Testis (tissue), 2 donors: Measurements from ENCODE around the gene MNX1.

ENCODE experiments used
- POLR2A ChIP-seq: fragments of 450-650 bp; IDR thresholded peaks from one replicate; pipeline ENCODE4 v1.6.1; 2017; ENCODE audit warnings: antibody characterized with exemption, mild to moderate bottlenecking, moderate library complexity
- TF ChIP-seq, protein P1 (sequence below), 3 experiments: fragments of 450-650 bp in 2 of 3; fragments of 200-600 bp in 1 of 3; sonication (generic) in 1 of 3; IDR thresholded peaks; one replicate each; pipeline ENCODE4 v1.5.1; 2016 to 2019; ENCODE audit warnings: antibody characterized with exemption in 3 of 3, mild to moderate bottlenecking in 2 of 3, moderate library complexity in 1 of 3

- no peak for TF ChIP-seq POLR2A
- TF ChIP-seq, protein P1, sequence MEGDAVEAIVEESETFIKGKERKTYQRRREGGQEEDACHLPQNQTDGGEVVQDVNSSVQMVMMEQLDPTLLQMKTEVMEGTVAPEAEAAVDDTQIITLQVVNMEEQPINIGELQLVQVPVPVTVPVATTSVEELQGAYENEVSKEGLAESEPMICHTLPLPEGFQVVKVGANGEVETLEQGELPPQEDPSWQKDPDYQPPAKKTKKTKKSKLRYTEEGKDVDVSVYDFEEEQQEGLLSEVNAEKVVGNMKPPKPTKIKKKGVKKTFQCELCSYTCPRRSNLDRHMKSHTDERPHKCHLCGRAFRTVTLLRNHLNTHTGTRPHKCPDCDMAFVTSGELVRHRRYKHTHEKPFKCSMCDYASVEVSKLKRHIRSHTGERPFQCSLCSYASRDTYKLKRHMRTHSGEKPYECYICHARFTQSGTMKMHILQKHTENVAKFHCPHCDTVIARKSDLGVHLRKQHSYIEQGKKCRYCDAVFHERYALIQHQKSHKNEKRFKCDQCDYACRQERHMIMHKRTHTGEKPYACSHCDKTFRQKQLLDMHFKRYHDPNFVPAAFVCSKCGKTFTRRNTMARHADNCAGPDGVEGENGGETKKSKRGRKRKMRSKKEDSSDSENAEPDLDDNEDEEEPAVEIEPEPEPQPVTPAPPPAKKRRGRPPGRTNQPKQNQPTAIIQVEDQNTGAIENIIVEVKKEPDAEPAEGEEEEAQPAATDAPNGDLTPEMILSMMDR (IDR thresholded peaks at IDR 0.05), result no peak
These were observed 8.3 kb downstream of the MNX1 start for GRCh38 chr7:157001920-157002818.
